HG03575 (cell line): Measurements from ENCODE around the gene NUP62.

Experiments used
- ATAC-seq: cut with Tn5 transposase; IDR thresholded peaks from one replicate; pipeline ENCODE4 v1.9.1; 2021; ENCODE audit not compliant: unreplicated experiment, insufficient number of reproducible peaks, low FRiP score; ENCODE audit errors: extremely low read depth

NUP62 gene

DNA sequence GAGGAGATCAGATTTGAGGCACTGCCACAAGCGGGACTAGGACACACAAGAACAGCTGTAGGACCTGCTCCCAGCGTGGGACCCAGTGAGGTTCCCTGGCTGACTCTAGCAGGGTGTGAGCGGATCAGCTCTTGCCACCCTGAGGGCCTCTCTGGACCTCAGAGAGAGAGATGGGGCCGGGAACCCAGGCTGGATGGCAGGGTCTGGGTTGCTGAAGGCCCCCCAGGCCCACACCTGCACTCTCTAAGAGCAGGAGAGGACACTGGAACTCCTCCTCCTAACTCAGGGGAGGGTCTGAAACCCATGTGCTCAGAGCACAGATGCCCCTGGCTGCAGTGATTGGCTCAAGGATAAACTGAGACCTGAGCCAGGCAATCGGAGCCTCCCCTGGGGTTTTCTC, 19.1 kb downstream of the NUP62 start:
- no peak for ATAC-seq

DNA sequence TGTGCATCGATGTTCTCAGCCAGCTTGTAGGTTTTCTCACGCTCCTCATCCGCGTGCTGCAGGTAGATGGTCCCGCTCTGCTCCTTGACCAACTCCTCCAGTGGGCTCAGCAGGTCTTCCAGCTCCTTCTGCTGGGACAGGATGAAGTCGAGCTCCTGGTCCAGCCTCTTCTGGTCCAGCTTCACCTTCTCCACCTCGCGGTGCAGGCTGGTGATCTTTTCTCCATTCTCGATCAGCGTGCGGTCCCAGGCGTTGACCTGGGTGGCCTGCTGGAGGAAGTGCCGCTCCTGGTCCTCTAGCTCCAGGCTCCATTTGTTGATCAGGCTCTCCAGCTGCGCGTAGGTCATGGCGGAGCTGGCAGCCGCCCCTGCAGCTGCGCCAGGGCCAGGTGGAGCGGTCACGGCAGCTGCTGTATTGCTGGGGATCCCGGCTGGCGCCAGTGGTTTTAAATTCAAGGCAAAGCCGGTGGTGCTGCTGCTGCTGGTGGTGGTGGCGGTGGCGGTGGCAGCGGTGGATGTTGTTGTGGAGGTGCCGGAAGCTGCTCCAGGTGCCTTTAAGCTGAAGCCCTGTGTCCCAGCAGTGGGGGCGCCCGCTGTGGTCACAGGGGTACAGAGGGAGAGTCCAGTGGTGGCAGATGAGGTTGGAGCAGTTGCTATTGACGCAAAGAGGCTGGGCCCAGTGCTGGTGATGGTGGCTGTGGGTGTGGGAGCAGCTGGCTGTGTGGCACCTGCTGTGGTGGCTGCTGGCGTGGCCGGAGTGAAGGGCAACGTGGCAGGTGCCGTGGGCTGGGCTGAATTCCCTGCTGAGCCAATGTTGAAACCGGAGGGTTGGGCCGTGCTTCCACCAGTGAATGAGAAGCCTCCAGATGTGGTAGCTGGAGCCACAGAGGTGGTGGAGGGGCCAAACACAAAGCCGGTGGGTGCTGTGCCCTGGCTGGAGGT, 20.6 kb downstream of the NUP62 start:
- no peak for ATAC-seq

DNA sequence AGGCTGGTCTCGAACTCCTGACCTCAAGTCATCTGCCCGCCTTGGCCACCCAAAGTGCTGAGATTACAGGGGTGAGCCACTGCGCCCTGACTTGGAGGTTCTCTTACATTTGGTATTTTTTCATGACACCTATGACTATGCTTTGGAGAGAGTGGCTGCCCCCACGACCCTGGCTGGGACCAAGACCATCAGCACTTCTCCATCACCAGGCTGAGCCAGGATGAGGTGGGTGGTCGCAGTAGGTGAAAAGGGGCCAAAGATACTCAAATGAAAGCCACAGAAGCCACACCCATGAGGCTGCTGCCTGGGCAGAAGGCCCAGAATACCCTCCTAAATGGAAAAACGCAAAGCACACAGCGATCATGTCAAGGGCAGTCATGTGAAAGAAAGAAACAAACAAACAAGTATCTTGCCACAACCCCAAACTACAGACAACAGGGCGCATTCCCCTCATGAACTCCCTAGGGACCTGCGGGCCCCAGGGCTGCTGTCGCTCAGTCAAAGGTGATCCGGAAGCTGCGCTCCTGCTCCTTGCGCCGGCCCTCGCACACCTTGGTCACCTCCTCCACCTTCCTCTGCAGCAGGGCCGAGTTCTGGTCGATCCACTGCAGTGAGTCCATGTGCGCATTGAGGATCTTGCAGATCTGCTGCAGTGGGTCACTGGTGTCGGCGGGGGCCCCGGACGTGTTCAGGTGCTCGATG, 21.4 kb downstream of the NUP62 start:
- no peak for ATAC-seq

DNA sequence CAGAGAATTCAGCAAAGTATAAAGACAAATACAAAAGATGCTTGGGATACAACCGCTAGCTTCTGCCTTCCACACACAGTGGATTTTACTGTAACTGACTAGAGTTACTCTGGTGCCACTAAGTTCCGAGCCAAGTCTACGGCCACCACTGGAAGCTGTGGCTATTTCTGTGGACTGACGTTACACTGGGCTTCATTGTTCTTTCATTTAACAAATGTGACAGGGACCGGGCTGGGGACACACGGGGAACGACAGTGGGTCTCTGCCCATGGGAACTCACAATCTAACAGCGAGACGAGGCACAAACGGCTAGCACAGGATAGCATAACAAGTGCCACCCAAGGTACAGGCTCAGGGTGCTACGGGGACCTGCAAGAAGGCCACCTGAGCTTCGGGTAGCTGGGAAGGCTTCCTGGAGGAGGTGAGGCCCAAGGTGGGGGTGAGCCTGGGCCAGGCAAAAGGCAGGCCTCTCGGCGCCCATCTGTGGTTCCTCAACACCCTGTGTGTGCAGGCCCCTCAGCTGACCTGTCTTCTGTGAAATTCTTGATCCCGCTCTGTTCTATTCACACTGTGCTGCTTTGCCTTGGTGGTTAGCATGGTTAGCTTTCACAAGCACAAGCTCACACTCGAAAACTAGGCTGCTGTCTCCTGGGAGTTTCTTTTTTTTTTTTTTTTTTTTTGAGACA, 22.3 kb downstream of the NUP62 start:
- ATAC-seq = no peak

DNA sequence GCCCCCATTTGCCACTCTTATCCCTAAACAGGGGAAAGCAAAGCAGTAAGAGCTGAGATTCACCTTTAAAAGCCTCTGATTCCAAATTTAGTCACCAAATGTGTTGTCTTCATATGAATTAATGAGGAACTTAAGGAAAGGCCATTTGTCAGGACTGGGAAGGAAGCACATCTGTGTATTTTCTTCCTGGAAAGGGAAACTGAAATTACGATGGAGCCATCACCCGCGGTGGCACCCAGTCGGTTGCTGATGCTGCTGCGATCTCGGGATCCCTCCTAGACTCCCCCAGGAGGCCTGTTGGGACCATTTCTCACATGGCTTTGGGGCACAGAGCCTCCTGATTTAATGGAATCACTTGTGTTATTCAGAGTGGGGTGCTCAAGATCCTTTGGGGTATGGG, 25.2 kb downstream of the NUP62 start:
- ATAC-seq = no peak

DNA sequence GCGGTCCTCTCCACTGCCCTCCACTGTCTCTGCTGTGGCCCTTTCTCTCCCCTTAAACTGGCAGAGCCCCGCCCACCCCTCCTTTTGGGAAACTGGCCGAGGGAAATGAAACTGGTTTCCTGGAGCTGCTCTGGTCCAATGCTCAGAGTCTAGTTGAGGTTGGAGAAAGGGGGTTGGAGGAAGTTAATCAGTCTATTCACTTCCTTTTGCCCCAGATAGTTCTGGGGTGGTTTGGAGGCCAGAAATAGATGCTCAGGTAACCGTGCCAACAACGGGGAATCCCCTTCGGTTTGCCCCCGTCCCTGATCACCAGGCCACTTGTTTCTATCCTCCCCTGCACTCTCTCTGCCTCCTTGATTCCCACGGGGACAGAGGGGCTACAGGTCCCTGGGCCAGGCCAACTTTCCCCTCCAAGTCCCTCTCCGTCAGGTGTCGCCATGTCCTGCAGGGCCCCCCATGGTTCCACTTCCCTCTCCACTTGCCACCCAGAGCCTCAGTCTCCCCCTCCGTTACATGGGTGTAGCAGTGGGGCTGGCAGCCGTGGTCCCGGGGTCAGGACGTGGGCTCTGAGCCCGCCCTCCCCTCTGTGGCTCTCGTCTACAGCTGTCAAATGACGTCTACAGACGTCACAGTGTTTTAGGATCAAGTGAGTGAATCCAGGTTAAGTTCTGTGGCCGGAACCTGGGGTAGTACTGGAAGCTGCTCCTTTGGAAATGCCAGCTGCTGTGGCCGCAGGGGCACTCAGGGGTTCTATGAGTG, 32.3 kb downstream of the NUP62 start, which contains the start of gene IL4I1:
TSS of gene IL4I1 (minus strand) at position 25 of the 759 bp plus-strand sequence. CDS start 727 bp downstream, outside the sequence.
- peak; percentile 39 for ATAC-seq

DNA sequence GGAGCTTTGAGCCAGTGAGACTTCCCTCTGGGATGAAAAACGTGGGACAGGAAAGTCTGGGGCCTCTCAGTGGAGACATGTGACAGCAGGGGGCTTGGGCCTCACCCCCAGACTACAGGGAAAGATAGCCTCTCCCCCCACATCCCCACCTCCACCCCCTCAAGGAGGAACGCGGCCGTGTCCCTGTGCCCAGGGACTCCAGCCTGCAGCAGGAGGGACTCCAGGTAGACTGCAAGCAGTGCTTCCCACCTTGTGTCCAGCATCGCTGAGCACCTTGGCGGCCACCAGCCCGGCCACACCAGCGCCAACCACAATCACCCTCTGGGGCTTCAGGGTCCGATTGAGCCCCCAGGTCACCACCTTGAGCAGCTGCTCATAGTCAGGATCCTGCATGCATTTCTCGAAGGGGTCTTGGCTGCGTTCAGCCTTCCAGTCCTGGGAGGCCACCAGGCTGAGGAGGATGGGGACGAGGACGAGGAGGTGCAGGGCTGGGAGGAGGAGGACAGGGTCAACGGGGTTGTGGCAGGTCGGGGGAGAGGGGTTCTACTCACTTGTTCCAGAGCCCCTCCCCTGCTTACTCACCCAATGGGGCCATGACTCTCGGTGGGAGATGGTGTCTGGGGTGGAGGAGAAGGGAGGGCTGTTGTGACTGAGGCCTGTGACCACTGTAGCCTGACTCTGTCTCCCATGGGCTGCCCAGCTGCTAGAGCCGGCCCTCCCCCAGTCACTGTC, 33.6 kb downstream of the NUP62 start:
- no peak for ATAC-seq

DNA sequence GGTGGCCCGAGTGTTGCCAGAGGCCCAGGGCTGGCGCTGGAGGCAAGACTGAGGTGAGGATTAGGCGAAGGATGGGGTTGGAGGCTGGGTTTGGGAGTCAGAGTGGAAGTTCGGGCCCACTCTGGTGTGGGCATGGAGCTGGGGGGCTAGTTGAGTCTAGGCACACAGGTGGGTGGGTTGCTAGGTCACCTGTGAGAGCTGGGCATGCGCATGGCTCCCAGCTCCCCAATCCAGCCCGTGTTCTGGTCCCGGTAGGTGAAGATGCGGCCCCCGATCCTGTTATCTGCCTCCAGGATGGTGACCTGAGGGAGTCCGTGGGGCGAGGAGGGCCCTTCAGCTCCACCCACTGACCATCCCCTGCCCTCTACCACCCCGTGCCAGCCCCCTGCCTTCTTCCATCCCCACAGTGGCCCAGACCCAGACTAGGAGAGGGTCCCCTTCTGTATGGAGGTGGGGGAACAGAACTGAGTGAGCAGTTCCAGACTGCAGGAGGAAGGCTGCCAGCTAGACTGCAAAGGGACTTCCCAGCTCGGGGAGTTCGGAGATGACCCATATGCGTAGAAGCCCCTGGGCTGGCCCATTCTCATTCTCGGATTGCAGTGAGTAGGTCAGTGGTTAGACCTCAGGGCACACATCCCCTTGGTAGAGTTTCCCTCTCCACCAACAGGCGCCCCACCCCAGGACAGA, 34.3 kb downstream of the NUP62 start:
- no peak for ATAC-seq

DNA sequence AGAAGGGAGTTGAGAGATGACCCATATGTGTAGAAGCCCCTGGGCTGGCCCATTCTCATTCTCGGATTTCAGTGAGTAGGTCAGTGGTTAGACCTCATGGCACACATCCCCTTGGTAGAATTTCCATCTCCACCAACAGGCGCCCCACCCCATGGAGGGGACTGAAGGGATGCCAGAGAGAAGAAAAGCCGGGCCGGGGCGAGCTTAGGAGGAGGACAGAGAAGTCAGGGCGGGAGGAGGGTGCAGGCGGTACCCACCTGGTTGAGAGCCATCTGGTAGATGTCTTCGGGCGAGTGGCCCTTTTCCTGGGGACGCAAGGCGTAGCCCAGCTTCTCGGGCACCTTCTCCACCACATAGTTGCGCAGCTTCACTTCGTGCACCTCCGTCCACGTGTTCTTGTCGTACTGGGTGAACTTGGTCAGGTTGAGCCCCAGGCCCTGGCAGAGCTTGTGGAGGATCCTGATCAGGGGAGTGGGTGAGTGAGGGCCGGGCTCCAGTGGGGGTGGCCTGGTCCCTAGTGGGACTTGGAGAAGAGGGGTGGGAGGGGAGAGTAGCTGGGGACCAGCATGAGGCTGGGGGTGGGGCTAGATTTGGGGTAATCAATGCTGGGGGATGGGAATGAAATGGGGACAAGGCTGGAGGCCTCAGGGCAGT, 35.2 kb downstream of the NUP62 start:
- ATAC-seq = no peak

DNA sequence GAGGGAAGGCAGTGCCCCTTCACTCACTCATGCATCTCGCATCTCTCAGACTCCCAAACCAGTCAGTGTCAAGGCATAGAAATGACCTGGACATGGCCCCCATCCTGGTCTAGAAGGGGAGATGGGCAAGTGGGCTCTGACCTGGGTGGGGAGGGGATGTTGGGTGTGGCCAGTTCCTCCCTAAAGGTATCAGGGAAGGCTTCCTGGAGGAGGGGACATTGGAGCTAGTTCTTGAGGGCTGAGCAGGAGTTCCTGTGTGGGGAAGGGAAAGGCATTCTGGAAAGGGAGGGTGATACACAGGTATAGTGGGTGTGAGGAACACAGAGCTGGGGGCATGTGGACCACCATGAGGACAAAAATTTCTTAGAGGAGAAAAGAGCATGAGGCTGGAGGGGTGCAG, 36.6 kb downstream of the NUP62 start:
- ATAC-seq = no peak

DNA sequence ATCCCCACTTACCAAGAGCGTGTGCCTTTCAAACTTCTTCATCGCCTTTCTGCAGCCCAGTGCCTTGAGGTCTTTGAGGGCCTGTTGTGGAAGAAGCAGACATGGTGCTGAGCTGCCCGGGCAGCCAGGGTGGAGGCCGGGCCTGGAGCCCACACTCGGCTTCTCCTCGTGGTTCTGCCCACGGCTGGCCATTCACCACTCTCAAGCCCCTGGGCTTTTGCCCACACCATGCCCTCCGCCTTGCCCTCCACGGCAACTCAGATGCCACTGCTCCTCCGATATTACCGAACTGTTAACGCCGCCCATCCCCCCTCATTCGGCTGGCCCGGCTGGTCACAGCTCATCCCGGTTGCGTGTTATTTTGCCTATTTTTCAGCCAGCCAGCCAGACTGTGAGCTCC, 37.9 kb downstream of the NUP62 start:
- no peak for ATAC-seq

DNA sequence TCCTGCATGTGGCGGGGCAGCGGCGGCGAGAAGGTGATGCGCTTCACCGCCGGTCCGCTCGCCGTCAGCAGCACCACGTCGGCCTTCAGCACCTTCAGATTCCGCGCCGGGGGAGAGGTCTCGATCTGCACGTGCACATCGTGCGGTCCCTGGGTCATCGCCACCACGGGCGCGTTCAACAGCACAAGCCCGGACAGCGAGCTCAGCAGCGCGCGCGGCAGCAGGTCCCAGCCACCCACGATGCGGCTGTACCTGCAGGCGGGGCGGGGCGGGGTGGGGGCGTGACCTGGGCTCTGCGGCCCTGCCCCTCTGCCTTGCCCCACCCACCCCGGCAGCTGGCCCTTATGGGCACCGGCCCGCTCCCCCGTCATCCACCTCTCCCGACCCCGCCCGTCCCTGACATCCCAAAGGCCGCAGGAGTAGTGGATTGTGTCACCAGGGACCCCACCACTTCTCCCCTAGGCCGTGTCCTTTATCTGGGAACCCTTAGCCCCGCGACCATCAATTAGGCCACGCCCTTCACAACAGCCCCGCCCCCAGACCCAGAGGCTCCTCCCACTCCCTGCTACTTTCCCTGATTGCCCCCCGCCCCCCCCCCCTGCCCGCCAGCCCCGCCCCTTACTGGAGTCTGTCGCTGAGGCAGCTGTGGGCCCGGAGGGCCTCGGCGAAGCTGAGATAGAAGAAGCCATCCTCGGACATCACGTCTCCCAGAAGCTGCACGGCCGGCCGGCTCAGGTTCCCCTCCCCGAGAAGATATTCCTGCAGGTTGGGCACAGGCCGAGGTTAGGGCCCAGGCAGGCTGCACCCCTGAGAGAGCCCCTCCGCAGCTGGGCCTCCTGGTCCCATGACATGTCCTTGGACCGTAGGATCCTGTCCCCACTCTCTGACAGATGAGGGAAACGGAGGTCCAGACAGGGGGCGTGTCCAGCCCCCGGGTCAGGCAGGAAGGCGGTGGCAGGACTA, 38.7 kb downstream of the NUP62 start:
- ATAC-seq = no peak

DNA sequence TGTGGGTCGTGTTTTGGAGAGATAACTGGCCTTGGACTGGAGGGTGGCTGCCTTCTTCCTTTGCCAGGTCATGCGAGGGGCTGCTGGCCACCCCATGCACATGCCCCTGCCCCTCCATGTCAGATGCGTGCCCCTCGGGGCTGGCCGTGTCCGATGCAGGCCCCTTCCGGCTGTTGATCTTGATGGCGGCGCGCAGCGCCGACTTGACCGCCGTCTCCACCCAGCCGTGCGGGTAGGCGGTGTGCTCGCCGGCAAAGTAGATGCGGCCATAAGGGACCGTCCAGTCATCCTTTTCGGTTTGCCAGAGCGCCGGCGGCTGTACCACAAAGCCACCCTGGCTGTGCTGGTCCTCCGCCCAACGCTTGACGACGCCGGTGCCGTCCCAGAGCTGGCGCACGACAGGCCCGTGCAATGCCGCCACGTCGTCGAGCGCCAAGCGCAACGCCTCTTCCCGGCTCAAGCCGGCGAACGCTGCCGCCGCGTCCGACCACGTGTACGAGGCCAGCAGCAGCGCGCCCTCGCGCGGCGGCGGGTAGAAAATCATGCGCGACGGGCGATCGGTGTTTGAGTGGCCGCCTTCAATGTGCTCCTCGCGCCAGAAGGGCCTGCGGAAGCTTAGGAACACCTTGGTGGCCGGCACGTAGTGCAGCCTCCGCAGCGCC, 39.5 kb downstream of the NUP62 start:
- ATAC-seq = no peak

DNA sequence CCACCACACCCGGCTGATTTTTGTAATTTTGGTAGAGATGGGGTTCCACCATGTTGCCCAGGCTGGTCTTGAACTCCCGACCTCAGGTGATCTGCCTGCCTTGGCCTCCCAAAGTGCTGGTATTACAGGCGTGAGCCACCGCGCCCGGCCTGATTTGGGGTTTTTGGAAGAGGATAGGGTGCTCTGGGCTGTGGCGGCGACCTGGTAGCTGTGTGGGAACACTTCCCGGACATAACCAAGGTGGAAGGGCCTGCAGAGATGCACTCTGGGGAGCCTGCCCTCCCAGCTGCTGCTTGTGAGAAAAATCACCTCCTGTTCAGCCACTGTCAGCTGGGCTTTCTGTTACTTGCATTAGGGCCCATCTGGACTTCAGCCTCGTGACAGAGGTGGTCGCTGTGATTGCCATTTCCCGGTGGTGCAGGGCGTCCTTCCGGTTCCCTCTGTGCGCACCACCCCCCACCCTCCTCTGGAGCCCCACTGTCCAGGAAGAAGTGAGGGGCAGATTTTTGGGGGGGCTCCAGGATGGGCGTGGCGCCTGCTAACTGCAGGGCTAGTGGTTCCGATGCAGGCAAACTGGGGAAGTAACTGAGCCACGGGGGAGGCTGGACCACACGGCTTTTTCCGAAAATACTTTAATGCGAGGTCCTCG, 40.1 kb downstream of the NUP62 start:
- ATAC-seq = no peak

DNA sequence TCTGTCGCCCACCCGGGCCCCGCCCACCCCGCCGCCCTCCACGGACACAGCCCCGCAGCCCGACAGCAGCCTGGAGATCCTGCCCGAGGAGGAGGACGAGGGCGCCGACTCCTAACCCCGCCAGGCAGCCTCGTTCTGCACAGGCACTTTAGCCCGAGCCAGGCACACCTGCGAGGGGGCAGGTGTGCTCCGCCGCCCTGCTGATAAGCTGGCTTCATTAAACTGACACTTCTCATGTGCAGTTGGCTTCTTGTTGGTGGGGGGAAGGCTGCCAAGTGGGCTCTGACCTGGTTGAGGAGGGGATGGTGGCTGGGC, 40.8 kb downstream of the NUP62 start:
- ATAC-seq = no peak
